ENCODE results near the gene MYBPC1. TPM values are rescaled to one million over a fixed set of nuclear protein-coding genes. Genes with fewer than 3 reads are reported as not detected.
A peak's percentile ranks its signal among the peaks of the same experiment; 100 is the strongest.

MYBPC1 gene
- total RNA-seq, 1 donor from 2014 or later = not detected

DNA sequence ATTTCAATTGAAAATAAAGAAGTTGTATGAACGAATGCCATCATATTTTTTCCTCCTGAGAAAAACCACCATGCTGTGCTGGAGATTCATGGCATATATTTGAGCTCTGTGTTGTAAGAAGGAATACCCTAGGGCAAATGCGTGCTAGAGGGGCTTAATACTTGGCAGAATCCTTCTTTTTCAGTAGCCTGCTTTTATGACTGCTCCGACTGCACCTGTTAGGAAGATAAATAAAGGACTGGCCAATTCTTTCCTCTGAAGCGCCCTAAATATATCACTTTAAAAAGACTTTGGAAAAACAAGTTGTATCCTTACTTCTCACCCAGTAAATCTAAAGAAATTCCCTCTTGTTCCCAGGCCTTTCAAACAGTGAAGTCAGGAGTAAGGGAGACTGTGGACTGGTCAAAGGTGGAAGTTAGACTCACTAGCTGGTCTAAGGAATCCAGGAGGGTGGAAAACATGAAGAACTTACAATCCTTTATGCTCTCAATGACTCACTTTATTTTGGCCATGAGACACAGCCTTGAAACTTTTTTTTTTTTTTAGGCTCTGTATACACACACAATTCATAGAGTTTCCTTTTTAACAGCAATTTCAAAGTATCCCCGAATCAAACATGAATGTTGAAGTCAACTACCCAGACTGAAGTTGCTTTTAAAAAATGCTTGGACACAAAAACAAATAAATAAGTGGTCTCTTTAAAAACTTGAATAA lies 5.2 kb downstream of the MYBPC1 start:
- H3K36me3 ChIP-seq = no peaks in the 10 kb centered on the region
- no peaks in the 10 kb centered on the region for H3K9me3 ChIP-seq
- H3K27ac ChIP-seq = no peak overlapping the region
- intact Hi-C loops (cut with DNase I) = no loop called here
- no peaks in the 10 kb centered on the region for H3K27me3 ChIP-seq
- TF ChIP-seq, protein P1, sequence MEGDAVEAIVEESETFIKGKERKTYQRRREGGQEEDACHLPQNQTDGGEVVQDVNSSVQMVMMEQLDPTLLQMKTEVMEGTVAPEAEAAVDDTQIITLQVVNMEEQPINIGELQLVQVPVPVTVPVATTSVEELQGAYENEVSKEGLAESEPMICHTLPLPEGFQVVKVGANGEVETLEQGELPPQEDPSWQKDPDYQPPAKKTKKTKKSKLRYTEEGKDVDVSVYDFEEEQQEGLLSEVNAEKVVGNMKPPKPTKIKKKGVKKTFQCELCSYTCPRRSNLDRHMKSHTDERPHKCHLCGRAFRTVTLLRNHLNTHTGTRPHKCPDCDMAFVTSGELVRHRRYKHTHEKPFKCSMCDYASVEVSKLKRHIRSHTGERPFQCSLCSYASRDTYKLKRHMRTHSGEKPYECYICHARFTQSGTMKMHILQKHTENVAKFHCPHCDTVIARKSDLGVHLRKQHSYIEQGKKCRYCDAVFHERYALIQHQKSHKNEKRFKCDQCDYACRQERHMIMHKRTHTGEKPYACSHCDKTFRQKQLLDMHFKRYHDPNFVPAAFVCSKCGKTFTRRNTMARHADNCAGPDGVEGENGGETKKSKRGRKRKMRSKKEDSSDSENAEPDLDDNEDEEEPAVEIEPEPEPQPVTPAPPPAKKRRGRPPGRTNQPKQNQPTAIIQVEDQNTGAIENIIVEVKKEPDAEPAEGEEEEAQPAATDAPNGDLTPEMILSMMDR (IDR thresholded peaks at IDR 0.05) = no peak
- H3K4me1 ChIP-seq = no peaks in the 10 kb centered on the region
- no peak overlapping the region for H3K4me3 ChIP-seq
- ATAC-seq (no peak), DNase-seq (no peak)

DNA sequence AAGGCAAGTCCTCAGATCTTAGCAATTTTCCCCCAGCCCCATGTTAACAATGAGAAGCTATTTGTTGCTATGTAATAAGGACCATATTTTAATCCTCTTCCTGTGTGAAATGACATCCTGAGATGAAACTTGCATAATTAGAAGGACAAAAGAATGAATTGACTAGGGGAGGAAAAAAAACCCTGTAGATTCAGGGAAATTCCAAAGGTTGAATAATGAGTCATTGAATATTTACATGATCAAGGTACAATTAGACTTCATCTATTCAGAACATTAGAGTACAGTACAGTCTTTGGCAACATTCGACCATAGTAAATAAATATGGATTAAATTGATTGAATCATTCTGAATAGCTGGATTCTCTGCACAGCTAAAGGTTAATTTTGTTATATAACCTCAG lies 9.4 kb downstream of the MYBPC1 start:
- TF ChIP-seq, protein P1 (IDR thresholded peaks at IDR 0.05) = no peak
- H3K27ac ChIP-seq = no peak overlapping the region
- no peak for ATAC-seq
- no peaks in the 10 kb centered on the region for H3K4me1 ChIP-seq
- no peaks in the 10 kb centered on the region for H3K36me3 ChIP-seq
- H3K9me3 ChIP-seq = no peaks in the 10 kb centered on the region
- no peak for DNase-seq
- no peaks in the 10 kb centered on the region for H3K27me3 ChIP-seq
- intact Hi-C loops (cut with DNase I) = no loop called here
- no peak overlapping the region for H3K4me3 ChIP-seq

- Histone ChIP-seq H3K4me1 (no peaks in the 10 kb centered on the region), H3K4me3 (no peak overlapping the region), H3K27ac (no peak overlapping the region), H3K36me3 (no peaks in the 10 kb centered on the region), H3K9me3 (no peaks in the 10 kb centered on the region), H3K27me3 (no peaks in the 10 kb centered on the region)
- TF ChIP-seq, protein P1 (IDR thresholded peaks at IDR 0.05) = no peak
- intact Hi-C loops (cut with DNase I) = no loop called here
- no peak for DNase-seq
- ATAC-seq = peak; percentile 17
Measured at GRCh38 chr12:101607894-101608293, 13.1 kb downstream of the MYBPC1 start.

- H3K4me1 ChIP-seq = no peaks in the 10 kb centered on the region
- ATAC-seq (peak; percentile 80), DNase-seq (peak; percentile 66)
- no peaks in the 10 kb centered on the region for H3K9me3 ChIP-seq
- H3K36me3 ChIP-seq = no peaks in the 10 kb centered on the region
- TF ChIP-seq, protein P1 (IDR thresholded peaks at IDR 0.05) = no peak
- intact Hi-C loops (cut with DNase I) = no loop called here
- H3K27me3 ChIP-seq = no peaks in the 10 kb centered on the region
- no peak overlapping the region for H3K4me3 ChIP-seq
- H3K27ac ChIP-seq = peak overlapping the region; percentile 3
Measured at GRCh38 chr12:101608301-101609133, 13.7 kb downstream of the MYBPC1 start.

- no peaks in the 10 kb centered on the region for H3K9me3 ChIP-seq
- intact Hi-C loops (cut with DNase I) = no loop called here
- no peak for ATAC-seq
- H3K4me3 ChIP-seq = no peak overlapping the region
- no peaks in the 10 kb centered on the region for H3K36me3 ChIP-seq
- no peaks in the 10 kb centered on the region for H3K4me1 ChIP-seq
- TF ChIP-seq, protein P1 (IDR thresholded peaks at IDR 0.05) = no peak
- no peaks in the 10 kb centered on the region for H3K27me3 ChIP-seq
- no peak overlapping the region for H3K27ac ChIP-seq
- no peak for DNase-seq
Measured at GRCh38 chr12:101609198-101609597, 14.4 kb downstream of the MYBPC1 start.
